Sigmoid colon (tissue), 4 donors: ENCODE measurements around the gene GDPD3.

ENCODE experiments used
- EP300 ChIP-seq, 4 donors: sonication (generic); formaldehyde crosslinking; IDR thresholded peaks; one replicate each; pipeline ENCODE4 v1.6.1; 2017; ENCODE audit warnings: antibody characterized with exemption in 4 of 4
- POLR2A ChIP-seq, 2 donors: fragments of 450-650 bp; IDR thresholded peaks; one replicate each; pipeline ENCODE4 v1.6.1; 2016; ENCODE audit warnings: antibody characterized with exemption in 2 of 2, mild to moderate bottlenecking in 2 of 2, moderate library complexity in 2 of 2
- POLR2AphosphoS5 ChIP-seq, 4 donors: sonication (generic); formaldehyde crosslinking; IDR thresholded peaks; one replicate each; pipeline ENCODE4 v1.6.1; 2017; ENCODE audit warnings: antibody characterized with exemption in 4 of 4
- TF ChIP-seq, protein P1 (sequence below), 4 experiments: fragments of 450-650 bp in 3 of 4; fragments of 200-600 bp in 1 of 4; IDR thresholded peaks; one replicate each; pipeline ENCODE4 v1.5.1; 2016 to 2019; ENCODE audit warnings: antibody characterized with exemption in 4 of 4, mild to moderate bottlenecking in 3 of 4, moderate library complexity in 2 of 4

DNA sequence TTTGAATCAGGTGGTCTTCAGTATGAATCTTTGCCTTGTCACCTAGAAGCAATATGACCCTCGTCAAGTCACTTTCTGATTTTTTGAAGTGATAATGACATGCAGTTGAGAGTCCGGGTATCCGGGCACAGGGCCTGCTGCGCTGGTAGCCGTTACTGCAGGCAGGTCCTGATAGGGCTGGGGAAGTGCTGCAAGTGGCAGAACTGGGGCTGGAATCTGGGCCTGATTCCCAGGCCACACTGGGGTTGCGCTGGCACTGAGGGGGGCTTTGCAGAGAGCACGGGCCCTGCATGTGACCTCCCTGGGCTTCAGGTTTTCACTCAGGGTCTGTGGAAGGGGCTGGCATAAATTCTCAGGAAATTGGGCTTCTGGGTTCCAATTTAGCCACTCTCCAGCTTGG, 34.6 kb downstream of the GDPD3 start:
- TF ChIP-seq, protein P1, sequence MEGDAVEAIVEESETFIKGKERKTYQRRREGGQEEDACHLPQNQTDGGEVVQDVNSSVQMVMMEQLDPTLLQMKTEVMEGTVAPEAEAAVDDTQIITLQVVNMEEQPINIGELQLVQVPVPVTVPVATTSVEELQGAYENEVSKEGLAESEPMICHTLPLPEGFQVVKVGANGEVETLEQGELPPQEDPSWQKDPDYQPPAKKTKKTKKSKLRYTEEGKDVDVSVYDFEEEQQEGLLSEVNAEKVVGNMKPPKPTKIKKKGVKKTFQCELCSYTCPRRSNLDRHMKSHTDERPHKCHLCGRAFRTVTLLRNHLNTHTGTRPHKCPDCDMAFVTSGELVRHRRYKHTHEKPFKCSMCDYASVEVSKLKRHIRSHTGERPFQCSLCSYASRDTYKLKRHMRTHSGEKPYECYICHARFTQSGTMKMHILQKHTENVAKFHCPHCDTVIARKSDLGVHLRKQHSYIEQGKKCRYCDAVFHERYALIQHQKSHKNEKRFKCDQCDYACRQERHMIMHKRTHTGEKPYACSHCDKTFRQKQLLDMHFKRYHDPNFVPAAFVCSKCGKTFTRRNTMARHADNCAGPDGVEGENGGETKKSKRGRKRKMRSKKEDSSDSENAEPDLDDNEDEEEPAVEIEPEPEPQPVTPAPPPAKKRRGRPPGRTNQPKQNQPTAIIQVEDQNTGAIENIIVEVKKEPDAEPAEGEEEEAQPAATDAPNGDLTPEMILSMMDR (IDR thresholded peaks at IDR 0.05) = no peak
- no peak for TF ChIP-seq EP300 (IDR thresholded peaks at IDR 0.05)
- no peak for TF ChIP-seq POLR2AphosphoS5 (IDR thresholded peaks at IDR 0.05)
- no peak for TF ChIP-seq POLR2A (IDR thresholded peaks at IDR 0.05)
